DMS 273 (cell line): ENCODE results near the gene STBD1.
"Not testable (repeated sequence)": the region's sequence is repeated elsewhere in the genome, so short reads cannot be mapped to it uniquely, and the experiment has no call there.

Experiments
- DNase-seq: peaks from one replicate; lab custom pipeline; 2025; ENCODE audit not compliant: unreplicated experiment; lab: John Stamatoyannopoulos, UW

The STBD1 gene

DNA sequence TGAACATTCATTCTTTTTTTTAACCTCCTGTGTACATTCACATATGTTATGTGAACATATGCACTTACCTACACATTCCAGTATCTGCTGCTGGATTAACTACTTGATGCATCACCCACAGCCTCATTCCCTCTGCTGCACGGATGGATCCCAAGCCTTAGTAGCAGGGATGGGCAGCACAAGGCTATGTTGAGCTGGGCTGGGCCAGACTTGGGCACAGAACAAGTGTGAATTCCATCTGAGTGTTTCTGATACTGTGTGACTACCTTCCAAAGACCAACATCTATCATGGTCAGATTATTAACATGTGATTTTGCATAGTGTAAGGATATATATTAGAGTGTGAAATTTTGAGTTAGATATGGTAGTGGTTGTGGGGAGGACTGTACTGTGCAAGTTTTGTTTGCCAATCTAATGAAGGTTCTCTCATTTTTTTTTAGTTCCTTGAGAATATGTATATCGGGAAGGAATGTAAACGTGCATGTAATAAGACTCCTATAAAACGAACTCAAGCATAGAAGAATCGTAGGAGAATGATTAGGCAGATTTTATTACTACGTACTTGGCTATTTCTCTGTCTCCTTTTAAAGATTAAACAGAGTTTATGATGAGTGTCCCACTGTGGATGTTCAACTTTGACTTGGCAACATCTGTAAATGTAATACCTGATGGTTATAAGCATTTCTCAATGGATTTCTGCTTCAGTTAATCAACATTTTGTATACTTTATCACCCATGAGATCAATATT is 23.4 kb upstream of the STBD1 start:
- DNase-seq: no peak

DNA sequence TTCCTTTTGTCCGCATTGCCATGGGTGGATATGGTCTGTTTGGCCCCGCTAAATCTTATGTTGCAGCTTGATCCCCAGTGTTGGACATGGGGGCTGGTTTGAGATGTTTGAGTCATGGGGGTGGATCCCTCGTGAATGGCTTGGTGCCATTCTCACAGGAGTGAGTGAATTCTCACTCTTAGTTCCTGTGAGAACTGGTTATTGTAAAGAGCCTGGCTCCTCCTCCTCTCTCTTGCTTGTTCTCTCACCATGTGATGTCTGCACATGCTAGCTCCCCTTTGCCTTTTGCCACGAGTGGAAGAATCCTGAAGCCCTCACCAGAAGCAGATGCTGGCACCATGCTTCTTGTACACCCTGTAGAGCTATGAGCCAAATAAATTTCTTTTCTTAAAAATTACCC is 22.6 kb upstream of the STBD1 start:
- no peak for DNase-seq

GRCh38 chr4:76287811-76288210 is 18.7 kb upstream of the STBD1 start:
- not testable (repeated sequence) for DNase-seq

GRCh38 chr4:76292730-76293129 is 13.8 kb upstream of the STBD1 start:
- no peak for DNase-seq

- DNase-seq: no peak
These were observed 12.8 kb upstream of the STBD1 start for GRCh38 chr4:76293772-76294171.

DNA sequence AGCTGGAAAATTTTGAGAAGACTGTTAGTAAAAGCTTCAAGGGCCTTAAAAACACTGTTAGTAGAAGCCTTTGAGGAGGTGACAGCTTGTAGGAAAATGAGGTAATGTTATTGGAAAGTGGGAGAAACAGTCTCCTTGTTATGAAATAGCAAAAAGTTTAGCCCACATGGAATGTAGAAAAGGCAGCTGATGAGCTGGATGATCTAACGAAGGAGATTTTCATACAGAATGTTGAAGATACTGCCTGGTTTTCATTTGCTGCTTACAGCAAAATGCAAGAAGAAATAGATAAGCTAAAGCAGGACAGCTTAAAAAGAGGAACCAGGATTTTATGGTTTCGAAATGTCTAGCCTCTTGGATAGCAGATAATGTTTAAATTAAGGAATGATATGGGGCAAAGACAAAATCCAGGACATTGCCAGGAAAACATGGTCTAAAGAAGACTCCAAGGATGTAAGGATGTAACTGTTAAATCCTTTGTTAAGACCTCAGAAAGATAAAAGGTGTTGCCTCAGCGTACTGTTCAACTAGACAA is 10.2 kb upstream of the STBD1 start:
- no peak for DNase-seq

- no peak for DNase-seq
These were observed 8.3 kb upstream of the STBD1 start for GRCh38 chr4:76298227-76298626.

DNA sequence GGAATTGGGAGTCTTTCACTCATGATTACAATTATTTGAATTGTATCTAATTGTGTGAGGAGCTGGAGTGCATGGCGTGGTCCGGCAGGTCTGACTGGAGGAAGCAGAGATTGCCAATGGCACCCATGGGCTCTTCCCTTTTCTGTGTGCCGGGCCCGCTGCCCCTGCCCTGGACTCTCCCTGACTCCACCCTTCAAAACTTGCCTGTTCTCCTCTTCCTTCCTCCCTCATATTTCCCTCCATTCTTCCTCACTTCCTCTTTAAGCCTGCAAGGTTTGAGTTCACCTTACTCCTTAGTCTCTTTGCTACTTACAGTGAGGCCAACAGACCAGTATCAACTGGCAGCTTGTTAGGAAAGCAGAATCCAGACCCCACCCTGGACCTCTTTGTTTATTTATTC is 6.5 kb upstream of the STBD1 start:
- DNase-seq: no peak

DNA sequence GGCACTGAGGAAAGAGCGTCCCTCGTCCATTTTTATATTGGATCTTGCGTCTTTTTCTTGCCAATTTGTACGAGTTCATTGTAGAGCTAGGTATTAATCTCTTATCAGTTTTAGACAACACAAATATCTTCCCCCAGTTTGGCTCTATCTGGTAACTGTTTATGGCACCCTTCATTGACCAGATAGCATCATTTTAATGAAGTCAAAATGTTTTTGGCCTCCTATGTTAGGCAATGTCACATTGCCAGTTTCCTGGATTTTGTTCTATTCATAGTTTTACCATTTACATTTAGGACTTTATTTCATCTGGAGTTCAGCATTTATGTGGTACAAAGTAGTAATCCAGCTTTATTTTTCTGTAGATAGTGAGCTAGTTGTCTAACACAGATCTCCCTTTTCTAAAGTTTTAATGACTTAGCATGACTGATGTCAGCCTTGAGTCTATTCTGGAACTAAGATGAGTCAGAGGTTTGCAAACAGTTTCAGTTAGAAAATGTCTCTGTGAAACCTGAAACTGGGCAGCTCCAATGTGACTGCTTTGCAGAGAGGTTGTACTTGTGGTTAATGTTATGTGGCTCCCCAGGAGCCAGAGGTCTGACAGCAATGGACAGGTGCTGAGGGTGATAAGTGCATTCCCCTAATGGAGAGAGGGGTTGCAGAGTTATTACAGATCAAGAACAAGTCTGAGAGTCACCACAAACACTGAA is 5.3 kb upstream of the STBD1 start:
- DNase-seq: peak; percentile 28

- no peak for DNase-seq
These were observed 4.8 kb upstream of the STBD1 start for GRCh38 chr4:76301775-76302162.

DNA sequence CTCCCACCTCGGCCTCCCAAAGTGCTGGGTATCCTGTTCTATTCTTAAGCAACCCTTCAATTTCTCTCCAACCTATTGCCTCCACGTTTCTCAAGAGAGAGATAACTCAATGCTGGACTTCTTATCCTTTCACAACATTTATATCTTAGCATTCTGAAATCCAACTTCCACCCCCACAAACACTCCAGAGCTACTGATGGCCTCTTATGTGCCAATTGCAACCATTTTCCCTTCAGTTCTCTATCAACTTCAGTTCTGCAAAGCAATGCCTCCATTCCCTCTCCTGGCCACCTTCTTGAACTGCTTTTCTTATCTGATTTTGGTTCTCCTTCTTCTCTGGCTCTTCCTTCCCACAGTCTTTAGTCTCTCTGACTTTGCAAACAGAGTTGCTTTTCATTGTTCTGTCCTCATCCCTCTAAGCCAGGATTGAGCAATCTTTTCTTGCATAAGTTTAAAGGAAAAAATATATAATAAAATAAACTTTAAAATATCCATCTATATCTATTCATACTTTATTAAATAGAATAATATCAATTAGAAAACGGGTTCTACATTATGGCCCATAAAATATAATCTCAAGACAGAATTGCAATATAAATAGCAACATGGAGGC is 3.6 kb upstream of the STBD1 start:
- no peak for DNase-seq

- DNase-seq: no peak
These were observed 1.4 kb upstream of the STBD1 start for GRCh38 chr4:76305033-76305687.

- peak; percentile 78 for DNase-seq
These were observed 538 bp downstream of the STBD1 start for GRCh38 chr4:76306882-76307659.

- peak; percentile 77 for DNase-seq
These were observed 1.1 kb downstream of the STBD1 start for GRCh38 chr4:76307660-76308014.

GRCh38 chr4:76308548-76308947 is 2.0 kb downstream of the STBD1 start:
- peak; percentile 44 for DNase-seq

GRCh38 chr4:76309939-76310550 is 3.5 kb downstream of the STBD1 start:
- peak; percentile 14 for DNase-seq

DNA sequence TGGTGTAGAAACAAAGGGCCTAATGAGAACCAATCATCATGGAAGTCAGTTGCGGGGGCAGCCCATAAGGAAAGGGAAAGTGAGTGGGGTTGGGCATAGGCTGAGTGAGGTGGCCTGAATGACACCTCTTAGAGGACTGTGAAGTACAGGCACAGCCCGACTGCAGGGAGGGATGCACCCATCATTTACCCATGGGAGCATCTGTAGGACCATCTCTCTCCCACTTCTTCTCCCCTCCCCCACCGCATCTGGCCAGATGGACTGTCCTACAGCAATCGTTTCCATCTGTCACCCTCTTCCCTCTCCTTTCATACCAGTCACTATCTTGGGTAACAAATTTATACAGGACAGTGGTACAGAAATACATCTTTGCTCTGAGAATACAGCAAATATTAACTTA is 4.2 kb downstream of the STBD1 start:
- DNase-seq: peak; percentile 52

DNA sequence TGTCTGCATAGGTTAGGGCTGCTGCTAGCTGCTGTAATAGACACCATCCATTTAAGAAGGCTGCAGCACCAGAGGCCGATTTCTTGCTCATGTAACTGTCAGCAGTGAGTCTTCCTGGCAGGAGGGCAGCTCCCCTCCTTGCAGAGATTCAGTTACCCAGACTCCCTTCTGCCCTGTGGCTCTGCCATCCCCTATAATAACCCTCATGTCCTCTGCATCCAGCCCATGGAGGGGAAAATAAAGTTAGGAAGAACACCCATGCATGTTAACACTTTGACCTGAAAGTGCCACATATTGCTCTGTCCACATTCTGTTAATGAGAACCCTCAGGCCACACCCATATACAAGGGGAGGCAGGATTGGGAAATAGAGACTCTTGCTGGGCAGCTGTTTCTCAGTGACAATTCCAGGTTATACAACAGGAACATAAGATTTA is 5.4 kb downstream of the STBD1 start:
- DNase-seq: peak; percentile 71

DNA sequence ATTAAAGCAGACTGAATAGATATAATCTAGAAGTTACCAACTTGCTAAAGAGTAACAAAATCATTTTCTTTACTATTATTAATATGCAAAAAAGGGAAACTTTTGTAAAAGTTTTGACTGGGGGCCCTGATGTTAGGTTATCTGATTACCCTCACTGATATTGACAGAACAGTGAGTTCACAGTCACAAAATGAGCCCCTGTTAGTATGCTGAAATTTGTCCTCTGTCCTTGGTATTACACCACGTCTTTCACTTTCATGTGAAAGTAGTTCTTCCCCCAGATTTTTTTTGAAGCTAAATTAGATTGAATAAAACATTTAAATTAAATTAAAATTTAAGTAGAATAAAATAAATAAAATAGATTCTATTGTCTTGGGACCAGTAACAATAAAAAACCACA is 5.9 kb downstream of the STBD1 start:
- DNase-seq: no peak

DNA sequence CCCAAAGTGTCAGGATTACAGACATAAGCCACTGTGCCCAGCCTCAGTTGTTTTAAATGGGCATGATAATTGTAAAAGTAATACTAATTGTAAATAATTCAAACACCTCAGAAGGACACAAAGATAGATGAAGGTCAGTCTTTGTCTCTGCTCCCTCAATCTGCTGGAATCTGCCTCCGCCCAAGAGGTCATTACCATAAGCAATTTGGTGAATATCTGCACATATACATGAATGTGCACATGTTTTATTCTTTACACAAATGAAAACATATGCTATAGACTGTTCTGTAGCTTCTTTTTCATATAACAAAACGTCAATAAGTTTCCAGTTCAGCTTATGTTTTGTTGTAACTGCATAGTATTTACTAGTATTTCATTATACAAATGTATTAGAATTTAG is 7.0 kb downstream of the STBD1 start:
- DNase-seq: no peak
